T-helper 1 cell (primary cell): ENCODE results near the gene VAMP2.
A peak's percentile ranks its signal among the peaks of the same experiment; 100 is the strongest.

Experiments used
- DNase-seq, 5 donors: peaks; one replicate each; pipeline ENCODE4 v3.0.0-alpha.2; 2012 to 2020

The VAMP2 gene

DNA sequence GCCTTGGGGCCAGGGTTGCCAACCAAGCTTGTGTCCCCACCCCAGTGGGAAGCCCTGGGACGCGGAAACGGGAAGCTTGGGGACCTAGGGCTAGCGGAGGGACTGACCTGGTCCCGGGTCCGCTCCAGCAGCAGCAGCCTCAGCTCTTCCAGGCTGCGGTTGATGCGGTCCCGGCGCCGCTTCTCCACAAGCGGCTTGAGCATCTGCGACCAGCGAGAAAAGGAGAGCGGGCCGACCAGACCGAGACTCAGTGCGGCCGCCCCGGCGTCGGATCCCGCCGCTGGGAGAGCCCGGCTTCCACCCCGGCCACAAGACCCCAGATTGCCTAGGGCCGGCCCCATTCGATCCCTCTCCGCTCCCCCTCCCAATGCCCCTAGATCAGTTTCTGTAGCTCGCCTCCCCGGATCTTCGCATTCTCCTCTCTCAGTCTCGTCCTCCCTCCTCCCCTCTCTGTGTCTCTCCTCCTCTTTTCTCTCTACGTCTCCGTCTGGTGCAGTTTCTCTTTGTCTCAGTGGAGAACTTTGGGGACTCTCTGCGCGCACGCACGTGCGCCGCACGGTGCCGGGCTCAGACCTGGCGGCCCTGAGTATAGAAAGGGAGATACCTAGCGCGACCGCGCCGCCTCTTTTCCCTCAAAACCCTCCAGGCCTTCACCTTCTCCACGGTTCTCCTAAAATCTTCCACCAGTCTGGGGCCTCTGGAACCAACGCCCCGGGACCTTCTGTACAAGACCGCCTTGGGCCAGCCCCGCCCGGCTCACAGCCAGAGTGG is 39.6 kb downstream of the VAMP2 start:
- DNase-seq, result peak in 1 of 5 donors; percentile 59

DNA sequence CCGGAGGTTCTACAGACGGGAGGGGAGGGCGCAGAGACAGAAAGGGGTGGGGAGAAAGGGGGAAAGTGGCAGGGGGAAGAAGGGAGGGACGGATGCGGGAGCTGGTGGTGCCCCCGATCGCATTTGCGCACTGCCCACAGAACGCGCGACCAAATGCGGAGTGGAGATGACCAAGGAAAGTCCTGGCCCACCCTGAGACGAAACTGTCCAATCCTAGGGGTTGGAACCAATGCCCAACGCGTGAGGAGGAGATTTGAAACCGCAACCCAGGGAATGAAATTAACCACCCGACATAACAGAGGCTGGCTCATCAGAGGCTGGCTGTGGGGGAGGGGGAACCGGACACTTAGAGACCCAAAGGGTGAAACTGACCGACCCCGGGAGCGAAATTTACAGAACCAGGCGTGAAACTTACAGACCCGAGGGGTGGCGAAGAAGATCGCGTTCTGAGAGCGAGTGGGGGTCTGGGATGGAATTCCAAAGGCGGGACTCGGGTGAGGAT is 40.3 kb downstream of the VAMP2 start:
- no peak for DNase-seq

DNA sequence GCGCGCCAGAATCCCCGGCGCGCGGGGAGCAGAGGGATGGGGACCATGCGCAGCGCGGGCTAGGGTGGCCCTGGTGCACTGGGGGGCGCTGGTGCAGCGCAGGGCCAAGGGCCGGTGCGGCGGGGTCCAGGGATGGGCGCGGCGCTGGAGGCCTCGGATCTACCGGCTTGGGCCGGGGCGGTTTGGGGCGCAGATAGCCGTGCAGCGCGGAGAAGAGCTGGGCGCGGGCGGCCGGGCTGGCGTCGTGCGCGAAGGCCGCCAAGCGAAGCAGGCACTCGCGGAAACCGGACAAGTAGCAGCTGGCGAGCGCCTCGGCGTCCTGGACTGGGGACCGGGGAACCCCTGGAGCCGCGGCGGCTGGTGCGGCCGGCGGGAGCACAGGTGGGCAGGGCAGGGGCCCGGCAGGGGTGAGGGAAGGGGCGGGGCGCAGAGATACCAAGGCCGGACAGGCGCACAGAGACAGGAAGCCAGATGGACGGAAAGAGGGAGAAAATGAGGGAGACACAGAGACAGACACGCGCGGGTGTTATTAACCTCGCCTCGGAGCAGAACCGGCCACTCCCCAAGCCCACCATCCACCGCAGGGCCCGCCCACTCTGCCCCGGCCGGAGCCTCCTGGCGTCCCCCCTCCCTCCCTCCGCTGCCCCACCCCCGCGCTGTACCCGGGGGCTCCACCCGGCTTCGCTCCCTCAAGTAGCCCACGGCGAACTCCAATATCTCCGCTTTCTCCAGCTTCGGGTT is 40.9 kb downstream of the VAMP2 start:
- DNase-seq, result peak in 1 of 5 donors; percentile 63

DNA sequence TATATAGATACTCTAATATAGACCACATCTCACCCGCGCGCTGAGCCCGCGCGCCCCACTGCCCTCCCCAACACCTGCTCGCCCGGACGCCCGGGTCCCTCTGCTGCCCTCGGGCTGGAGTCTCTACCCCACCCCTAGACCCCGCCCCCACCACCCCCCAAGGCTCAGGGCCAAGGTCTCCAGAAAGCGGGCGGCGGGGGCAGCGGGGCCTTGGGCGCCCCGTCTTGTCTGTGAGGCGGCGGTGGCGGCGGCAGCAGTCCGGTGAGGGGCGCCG is 41.4 kb downstream of the VAMP2 start:
- DNase-seq, result no peak

DNA sequence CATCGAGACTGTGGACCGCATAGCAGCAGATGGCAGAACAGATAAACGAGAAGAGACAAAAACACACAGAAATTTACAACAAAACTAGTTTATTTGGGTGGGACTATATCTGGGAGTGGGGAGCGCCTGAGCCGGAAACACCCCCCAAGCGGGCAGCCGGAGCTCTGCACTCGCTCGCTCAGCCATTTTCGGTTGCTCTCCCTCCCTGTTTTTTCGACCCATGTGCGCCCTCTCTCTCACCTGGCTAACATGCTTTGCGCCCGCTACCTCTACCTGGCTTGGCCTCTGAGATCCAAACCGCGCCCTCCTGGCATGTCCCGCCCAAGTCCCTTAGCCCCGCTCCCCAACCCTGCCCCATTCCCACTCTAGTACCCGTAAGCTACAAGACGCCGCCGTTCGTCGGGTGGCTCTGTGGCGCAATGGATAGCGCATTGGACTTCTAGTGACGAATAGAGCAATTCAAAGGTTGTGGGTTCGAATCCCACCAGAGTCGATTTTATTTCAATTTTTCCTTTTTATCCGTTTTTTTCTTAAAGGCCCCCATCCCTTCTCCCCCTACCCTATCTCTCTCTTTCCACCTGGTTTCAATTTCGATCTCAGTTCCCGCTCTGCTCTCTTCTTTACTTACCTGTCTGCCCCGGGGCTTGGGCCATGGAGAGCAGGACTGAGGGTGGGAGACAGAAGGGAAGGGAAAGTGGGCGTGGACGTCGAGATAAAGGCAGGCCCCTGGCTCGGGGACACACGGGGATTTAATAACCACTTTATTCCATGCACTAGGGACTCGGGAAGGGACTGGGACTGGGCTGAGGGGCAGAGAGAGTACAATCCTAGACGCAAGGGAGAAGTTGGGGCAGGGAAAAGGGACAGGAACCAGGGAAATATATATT is 42.0 kb downstream of the VAMP2 start:
- peak in 4 of 5 donors; percentile 53 to 78 (median 56) for DNase-seq

DNA sequence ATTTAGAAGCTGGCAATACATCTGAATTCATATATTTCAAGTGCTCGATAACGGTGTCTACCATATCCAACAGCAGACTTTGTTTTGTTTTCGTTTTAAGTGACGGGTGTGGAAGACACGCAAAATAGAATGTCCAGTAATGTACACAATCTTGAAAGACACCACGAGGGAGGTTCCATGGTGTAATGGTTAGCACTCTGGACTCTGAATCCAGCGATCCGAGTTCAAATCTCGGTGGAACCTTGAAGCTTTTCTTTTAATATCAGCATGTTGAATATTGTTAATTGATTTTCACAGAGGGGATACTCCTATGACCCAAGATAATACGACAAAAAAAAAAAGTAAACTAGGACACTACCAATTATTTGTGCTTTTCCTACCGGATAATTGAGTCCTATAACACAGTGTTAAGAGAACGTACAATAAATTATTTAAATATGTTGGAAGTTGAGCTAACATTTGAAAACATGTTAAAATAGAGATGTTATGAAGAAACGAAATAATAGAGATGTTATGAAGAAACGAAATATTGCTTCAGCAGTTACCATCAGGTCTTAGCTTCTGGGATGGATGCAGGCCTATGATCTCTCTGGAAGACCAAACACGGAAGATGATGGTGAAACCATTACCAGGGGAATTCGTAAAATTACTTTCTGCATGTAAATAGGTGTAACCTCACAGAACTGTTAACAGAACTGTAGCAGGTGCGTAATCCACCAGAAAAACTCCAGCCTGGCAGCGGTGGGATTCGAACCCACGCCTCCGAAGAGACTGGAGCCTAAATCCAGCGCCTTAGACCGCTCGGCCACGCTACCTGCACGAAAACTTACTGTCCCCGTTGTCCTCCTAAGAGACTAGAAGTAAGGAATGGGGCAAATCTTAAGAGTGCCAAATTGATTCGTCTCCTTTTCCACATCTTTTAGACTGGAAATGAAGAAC is 42.9 kb downstream of the VAMP2 start:
- peak in 4 of 5 donors; percentile 63 to 90 (median 70) for DNase-seq

DNA sequence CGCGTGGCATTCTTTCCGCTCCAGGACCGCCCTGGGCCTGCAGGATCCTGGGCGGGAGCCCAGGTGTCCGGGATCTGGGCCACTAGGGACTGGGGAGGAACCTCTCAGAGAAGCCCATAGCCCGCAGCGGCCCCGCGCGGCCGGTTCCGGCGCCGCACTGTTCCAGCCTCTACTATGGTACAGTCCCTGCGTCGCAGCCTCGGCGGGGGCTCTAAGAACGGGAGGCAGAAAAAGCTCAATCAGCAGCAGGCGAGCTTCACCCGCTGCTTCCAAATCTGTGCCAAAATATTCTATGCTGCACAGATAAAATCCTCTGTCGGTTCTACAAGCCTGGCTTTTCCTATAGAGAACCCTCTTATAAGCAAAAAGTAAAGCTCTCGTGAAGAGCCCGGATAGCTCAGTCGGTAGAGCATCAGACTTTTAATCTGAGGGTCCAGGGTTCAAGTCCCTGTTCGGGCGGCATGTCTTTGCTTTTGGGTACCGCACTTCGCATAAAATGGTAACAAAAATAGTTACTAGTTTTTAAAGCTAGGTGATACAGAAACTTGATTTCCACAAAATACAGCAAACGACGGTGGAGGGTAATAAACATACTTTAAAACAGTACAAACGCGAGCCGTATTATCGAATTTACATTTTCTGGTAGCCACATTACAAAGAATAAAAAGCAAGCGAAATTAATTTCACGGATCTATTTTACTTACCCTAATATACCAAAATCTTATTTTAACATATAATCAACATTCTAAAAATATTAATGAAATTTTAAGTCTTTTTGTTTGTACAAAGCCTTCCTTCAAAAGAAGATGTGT is 43.8 kb downstream of the VAMP2 start:
- peak; percentile 64 to 83 (median 80) for DNase-seq

DNA sequence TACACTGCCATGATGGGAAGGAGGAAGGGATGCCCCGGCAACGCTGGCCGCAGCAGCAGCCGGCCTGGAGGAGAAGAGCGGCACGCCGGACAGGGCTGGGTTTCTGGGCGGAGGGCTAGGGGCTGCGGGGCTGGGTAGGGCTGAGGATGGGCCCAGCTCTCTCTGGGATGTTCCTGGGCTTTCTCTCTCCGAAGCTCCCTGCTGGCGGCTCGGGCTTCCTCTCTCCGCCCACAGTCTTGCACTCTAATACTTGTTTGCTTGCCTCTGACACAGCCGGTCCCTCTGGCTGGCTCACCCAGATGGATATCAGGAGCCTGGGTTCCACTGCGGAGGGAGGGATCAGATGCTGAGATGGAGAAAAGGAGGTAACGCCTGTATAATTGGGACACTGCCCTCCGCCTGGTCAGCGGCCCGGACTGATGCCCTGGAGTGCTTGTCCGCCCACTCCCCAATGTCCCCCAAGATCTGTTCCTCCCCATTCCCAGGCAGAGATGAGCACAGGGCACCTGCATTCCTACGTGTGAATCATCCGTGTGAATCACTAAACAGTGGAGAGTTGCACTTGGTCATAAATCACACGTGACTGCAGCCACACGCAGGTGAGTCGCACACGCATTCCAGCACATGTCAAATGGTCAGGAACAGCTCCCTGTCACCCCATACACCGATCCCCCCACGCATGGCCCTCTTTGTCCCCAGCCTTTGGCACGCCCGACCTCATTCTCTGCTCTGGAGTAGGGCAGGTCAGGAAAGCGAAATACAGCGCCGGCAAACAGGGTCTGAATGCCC is 44.6 kb downstream of the VAMP2 start, which contains the start of gene ALOXE3:
ALOXE3 (minus strand) TSS at position 535 of the 789 bp plus-strand sequence; CDS start at position 11, 524 bp downstream.
- DNase-seq, result no peak

DNA sequence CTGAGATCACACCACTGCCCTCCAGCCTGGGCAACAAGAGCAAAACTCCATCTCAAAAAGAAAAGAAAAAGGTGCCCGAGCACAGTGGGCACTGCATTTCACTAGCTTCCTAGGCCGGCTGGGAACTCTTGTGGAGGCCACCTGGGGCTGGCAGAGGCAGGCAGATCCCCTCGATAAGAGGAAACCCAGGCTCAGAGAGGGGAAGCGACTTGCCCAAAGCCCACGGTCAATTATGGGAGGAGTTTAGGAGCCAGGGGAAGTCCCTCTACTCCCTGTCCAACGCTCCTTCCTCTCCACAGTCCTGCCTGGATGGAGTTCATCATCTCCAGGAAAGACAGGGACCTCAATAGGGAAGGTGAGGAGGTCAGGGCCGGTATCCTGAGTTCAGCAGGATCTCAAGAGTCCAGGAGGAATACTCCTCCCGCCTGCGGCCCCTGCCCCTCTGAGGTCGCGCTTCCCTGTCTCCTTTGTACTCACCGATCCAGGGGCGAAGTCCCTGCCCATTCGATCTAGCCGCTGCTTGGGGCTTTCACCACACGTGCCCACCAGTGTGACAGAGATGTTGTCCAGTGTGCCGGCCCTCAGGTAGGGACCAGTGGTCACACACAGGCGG is 45.3 kb downstream of the VAMP2 start:
- DNase-seq, result no peak

DNA sequence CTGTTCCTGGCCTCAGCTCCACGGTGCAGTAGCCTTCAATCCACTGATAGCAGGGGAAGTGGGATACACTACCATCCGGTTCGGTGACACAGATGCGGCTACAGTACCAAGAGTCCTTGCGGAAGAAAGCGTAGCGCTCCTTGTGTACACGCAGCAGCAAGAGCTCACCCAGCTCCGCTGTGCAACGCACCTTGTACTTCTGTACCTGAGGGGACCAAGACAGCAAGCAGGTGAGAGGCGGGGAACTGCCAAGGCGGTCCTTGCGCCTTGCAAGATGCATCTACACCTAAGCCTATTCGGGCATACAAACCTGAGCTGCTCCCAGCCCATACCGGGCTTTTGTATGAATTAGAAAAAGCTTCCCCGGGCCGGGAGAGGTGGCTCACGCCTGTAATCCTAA is 46.0 kb downstream of the VAMP2 start:
- DNase-seq, result no peak

DNA sequence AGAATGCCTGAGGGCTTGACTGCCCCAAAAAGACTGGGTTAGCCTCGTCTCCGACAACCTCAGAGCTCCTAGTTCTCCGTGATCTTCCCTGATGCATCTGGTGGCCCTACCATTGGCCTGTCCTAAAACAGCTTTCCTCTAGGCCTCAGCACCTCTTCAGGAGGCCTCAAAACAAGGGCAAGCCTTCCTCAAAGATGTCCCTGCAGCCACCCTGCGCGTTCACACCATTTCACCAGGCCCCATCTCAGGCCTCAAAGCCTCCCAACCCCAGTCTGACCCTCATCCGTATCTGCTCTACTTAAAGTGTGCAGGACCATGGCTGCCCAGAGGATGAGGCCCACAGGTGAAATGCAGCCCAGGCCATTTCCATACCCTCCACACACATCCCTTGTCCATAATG is 51.8 kb downstream of the VAMP2 start:
- DNase-seq, result no peak

DNA sequence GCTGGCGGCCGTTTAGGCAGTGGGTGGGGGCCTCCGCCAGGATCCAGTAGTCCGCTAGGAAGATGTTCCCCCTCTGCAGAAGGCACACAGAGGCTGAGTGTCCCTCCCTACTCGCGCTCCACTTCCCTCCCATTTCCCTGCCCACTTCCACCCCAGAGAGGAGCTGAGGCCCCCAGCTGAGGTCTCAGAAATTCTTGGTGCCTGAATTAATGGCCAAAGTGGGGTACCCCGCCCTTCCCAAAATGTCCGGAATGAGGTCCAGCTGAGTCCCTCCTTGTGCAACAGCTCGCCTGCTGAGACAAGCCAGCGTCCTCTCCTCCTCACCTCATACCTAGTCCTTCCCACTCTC is 52.3 kb downstream of the VAMP2 start:
- no peak for DNase-seq

DNA sequence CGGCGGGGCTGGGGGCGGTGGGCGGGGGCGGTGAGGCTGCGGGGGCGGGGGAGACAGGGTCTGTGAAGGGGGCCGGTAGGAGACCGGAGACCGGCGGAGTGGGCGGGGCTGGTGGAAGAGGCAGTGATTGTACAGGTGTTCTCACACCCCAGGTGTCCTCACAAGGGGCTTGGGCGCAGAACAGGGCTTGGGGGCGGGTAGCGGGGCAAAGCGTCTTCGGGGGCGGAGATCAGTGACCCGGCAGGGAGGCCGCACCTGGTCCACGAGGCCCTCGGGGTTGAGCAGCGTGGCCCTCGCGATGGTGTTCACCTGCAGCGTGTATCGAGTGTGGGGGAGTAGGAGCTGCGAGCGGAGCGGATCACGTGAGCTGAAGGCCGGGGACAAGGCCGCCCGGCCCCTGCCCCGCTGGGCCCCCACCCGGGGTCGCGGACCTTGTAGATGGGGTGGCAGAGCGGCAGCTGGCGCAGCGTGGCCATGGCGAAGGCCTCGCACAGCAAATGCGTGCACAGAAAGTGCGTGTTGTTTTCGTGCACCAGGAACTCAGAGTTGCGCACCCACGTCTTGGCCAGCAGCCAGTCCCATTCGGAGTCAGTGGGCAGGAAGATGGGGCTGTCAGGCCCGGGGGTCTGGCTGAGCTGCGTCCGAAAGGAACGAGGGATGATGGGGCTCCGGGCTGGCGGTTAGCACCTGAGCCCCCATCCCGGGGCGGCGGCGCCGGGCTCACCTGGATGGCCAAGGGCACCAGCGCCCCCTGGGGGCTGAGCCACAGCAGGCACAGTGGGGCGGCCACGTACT is 52.9 kb downstream of the VAMP2 start:
- DNase-seq, result peak; percentile 67 to 79 (median 76)
